HS-5 (cell line): Measurements from ENCODE around the gene PRSS23.

Experiments used
- DNase-seq: peaks from one replicate; pipeline ENCODE4 v3.0.0-alpha.2; 2012; ENCODE audit warnings: low read depth

Gene PRSS23

DNA sequence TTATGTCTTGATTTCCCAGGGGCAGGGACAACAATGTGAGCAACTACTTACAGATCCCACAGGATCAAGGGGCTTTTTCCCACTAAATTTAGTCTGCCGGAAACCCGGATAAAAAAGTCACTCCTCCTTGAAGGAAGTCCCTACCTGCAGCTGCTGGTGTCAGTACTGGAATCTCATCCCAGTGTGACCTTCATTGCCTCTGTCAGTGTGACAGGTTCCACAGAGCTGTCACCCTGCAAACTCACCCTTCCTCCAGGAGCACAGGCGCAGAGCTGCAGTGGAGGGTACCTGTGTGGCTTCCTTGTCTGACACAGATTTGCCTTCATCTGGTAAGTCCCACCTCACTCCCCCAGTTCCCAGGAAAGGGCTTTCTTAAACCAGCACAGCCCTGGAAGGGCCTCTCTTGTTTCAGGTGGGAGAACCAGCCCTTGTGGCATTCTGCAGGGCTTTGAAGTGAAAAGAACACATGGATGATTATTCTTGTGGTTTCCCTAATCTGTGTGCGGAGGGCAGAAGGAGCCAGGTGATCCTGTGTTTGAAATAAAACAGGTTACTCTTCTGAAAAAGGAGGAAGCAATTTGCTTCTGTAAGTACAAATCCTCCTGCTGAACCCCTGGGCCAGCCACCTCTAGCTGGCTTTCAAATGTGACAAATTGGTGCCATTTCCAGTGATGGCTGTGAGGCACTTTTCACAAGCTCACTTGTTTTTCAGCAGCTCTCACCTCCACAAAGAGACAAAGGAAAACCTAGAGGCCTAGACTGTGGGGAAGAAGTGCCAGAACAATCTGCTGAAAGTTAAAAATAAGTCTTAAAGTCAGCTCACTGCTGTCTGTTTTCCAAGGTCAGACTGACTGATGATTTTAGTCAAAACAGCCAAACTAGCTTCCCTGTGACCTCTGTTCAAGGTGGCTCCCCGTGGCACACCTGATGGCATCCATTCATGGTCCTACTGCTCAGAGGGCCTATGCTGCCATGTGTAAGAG is 9.2 kb upstream of the PRSS23 start:
- DNase-seq = no peak

DNA sequence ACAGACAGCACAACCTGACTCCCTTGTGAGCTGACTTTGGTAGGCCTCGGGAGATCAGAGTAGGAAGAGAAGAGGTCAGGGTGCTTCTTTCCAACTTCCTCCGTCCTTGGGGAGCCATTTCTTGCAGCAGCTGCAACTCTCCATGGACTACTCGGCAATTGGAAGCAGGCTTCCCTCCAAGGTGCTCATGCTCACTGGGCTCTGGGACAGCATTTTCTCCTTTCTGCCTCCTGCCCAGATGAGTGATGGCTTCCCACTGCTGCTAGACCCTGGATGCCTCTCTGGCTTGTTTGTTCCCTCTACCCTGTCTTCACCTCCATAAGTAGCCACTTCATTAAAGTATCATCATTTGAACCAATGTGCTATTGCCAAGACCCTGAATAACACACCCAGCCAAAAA is 8.2 kb upstream of the PRSS23 start:
- DNase-seq = no peak

DNA sequence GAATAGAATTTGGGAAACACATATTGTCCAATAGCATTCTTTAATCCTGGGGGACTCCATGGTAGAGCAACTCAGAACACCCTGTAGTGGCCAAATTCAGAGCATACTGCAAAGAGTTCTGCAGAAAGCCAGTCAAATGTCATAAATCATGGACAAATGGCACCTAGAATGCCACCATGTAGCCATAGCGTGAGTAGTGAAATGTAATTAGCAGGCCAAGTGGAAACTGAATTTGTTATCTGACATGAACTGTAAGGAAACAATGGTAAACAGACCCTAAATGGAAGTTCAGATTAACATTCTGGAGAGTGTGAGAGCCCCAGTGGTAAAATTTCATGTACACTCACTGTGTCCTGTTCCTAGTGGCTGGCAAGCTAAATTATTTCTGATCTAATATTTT is 7.0 kb upstream of the PRSS23 start:
- DNase-seq = no peak

DNA sequence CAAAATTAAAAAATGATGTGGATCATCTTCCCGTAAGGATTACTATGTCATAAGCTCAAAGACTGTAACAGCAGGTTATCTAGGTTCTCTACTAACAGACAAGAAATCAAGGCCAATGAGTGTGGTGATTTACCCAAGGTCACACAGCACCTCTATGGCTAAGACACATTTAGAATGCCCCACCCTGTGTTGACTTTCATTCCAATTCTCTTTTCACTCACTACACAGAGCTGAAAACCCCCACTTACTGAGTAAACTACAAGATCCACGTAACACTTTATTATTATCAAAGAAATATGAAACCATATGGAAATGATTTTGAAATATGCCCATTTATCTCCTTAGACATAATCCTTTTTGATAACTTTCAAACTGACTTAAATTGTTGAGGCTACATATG is 4.8 kb upstream of the PRSS23 start:
- DNase-seq = no peak

DNA sequence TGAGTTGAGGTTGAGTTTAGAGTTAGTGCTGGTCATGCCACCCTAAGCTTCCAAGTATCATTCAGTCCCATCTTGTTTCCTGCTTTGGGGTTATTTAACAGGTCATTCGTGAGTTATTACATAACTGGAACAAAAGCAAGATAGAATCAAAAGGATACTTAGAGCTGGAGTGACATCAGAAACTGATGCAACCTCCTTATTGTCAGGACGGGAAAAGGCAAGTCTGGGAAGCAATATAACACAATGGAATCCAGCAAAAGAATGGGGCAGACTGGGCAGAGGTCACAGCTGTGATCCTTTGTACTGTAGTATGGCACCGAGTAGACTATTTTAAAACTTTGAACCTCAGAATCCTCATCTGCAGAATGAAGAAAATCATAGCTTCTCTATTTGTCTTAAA is 4.4 kb upstream of the PRSS23 start:
- DNase-seq = no peak

DNA sequence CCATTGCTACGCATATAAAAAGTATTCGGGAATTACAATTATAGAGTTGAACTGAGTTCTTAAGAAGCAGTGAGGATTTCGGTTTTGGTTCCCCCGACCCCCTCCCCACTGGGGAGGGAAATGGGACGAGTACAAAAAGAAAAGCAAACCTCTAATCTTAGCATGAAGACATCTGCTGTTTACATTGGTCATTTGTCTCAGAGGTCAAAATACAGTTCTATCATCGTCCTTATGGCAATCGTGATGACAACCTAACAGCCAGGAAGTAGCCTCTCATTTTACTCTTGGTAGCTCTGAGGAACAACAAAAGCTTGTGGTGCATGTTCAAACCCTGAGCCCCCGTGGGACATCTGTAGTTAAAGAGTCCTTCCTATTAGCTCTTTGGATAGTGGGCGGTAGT is 3.2 kb upstream of the PRSS23 start:
- no peak for DNase-seq

DNA sequence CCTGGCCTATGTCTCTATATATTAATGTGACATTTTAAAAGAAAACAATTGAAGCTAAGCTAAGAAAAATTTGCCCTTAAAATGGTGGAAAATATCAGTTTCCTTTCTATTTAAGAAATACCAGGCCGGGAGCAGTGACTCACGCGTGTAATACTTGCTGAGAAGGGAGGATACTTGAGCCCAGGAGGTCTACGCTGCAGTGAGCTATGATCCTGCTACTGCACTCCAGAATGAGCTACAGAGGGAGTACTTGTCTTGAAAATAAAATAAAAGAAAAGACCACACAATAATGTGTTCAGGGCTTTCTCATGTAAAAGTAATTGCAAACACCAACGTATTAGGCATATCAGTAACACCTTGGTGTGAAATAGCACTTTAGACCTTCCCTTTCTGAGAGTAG is 1.4 kb upstream of the PRSS23 start:
- no peak for DNase-seq

DNA sequence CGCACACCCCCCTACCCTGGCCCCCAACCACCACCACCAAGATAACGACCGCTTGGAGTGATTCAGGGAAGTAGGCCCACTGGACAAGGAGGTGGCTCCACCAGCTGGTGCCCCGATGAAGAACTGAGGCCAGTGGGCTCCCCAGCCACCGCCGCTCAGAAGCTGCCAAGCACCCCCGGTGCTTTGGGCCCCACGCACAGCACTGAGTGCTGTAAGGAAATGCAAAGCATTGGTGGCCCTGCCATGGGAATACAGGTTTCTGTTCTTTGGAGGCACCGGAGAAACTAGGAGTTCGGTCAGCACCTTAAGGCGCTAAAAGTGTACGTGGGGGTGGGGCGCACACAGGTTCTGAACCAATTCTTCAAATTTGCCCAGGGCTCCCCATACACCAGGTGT is 664 bp upstream of the PRSS23 start:
- DNase-seq = no peak

DNA sequence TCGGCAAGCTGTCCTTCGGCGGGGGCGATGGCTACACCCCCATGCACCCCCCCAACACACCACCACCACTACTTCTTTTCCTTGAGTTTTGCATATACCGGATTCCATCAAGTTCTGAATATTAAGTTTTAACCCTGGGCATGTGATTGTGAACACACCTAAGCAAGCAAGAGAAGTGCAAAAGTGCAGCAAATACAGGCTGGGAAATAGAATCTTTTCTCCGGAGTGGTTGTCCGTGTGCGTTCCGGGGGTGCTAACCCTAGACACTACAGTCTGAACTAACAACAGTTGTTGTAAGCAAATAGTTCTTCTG is 574 bp downstream of the PRSS23 start:
- no peak for DNase-seq

DNA sequence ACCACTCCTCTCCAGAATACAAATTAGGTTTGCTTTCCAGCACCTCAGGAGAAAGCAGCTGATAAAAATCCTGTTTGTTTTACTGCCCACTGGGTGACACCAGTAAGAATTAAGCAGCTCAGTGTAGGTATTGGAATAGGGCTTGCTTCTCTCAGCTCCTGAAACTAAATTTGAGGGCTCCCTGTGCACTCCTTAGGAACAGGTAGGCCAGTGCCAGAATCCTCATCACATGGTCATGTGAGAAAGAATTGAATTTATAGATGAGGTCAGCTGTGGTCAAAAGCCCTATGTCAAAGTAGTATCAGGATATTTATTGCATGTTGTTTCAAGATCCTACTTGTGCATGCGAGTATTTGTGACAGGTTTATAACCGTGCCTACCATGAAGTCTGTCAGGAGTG is 1.0 kb downstream of the PRSS23 start:
- DNase-seq = no peak

DNA sequence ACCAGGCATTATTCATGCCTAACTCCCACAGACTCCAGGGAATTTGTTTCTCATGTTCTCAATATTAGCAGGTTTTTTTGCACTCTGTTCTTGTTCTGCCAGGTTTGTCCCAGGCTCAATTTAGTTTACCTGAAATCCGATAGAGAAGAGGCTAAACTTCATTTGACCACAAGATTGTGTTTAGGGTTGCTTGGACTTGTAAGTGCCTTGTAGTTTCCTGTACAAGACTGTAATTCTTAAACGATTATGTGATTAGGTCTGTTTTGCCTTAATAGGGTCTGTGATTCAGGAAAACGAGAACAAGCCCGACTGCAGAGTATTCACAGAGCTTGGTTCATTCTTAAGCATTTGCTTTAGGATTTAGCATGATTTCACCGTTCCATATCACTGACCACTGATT is 1.8 kb downstream of the PRSS23 start:
- no peak for DNase-seq

DNA sequence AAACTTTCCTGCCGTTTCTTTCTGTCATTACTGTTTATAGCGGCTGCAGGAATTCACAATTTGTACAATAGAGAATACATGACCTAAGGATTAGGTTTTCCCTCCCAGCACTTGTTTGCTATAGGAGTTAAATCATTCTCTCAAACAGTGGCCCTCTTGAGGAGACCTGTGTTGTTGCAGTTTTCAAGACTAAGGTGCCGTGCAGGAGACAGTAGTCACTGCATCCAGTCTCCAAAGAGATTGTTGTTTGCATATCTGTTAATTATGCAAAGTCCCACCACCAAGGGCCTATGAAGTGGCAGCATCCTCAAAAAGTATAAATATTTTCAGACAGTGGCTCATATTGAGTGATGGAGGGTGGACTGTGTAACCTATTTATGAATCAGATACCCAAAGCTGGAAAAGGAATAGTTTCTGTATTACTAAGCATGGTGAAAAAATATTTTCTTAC is 2.3 kb downstream of the PRSS23 start:
- DNase-seq = no peak

DNA sequence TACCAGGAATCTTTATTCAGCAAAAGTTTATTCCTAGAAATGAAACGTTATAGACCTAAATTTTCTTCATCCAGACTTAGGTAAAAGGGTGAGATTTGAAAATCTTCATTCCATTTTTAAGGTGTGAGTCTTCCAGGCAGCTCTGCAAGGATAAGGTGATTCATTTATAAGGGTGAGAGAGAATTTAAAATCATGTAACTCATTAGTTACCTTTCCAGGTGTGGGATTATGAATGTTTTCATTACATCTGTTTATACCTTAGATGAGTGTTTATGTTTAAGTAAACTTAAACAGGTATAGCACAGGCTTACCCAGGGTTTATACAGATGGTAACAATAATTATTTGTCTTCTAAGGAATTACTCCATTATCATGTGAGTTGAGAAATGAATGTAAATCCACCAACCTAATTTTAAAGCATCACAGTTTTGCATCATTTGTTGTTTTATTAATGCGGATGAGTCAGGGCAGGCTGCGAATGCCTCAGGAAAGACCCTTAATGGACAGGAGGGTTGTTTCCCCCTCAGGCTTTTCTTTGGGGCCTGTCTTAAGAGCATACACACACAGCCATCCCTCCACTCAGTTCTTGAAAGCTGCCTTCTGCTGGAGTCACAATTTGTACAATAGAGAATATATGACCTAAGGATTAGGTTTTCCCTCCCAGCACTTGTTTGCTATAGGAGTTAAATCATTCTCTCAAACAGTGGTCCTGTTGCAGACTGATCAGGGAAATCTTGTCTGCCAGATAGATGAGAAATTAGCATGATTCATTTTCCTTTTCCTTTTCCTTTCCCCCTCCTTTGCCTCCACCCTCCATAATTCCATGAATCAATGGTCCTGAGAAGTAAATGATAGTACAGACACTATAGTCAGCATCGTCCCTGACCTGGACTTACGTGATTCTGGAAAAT is 3.0 kb downstream of the PRSS23 start:
- no peak for DNase-seq

DNA sequence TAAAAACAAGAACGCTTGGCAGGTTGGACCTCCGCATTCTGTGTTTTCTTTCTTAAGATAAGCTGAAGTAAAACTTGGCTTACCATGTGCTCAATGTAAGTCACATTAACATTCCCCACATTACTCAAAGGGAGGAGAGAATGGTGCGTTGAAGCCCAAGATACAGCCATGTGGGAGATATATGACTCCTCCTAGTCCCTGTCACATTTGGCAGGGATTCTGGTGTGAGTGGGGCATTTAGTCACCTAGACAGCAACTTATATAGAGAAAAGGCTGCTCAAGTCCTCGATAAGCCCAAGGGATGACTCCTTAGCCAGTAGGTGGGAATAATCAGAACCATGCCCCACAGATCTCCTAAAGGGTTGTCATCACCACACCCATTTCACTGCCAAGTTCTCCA is 4.6 kb downstream of the PRSS23 start:
- DNase-seq = no peak

DNA sequence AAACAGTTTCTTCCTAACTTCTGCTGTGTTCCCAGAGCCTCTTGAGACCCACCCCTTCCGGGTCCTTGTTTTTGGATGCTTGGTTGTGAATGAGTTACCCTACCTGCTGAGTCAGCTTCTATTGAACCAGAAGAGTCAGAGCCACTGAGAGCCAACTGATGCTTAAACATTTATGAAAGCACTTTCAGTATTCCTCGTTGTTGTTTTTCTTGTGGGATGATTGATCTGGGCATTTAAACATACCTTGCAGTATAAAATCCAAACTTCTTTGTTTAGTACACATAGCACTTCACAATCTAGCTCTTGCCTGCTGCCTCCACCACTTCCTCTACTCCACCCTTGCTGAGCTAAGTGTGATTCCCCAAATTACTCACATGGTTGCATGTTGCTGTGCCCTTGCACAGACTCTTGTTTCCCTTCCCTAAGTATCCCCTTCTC is 5.5 kb downstream of the PRSS23 start:
- no peak for DNase-seq

DNA sequence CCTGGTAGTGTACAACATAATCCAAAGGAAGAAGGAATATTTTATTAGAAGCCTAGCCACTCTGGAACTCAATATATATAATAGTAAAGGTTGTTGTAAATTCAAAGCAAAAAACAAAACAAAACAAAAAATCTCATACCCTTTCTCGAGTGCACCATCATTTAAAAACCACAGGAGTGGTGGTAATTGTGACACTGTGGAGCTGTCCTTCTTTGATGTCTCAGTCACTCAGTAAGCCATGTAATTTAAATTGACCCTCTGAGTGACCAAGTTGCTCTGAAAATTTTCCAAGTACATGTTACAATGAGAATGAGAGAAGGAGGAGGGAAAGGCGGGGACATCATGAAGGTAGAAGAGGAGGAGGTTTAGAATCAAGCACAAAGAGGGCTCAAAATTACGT is 6.6 kb downstream of the PRSS23 start:
- no peak for DNase-seq

DNA sequence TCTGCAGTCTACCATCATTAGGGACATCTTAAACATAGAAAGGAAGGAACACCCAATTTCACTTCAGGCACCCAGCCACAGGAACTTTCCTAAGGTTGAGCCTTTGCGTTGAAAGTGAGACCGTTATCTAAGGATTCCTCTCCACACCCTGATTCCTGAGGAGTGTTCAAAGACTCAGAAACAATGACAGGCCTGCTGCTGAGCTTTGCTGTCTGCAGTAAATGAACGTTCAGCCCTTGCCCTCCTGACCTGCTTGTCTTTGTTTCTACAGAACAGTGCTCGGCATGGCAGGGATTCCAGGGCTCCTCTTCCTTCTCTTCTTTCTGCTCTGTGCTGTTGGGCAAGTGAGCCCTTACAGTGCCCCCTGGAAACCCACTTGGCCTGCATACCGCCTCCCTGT is 7.0 kb downstream of the PRSS23 start:
- no peak for DNase-seq

DNA sequence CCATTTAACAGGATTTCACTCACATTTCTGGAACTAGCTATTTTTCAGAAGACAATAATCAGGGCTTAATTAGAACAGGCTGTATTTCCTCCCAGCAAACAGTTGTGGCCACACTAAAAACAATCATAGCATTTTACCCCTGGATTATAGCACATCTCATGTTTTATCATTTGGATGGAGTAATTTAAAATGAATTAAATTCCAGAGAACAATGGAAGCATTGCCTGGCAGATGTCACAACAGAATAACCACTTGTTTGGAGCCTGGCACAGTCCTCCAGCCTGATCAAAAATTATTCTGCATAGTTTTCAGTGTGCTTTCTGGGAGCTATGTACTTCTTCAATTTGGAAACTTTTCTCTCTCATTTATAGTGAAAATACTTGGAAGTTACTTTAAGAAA is 9.2 kb downstream of the PRSS23 start:
- no peak for DNase-seq

DNA sequence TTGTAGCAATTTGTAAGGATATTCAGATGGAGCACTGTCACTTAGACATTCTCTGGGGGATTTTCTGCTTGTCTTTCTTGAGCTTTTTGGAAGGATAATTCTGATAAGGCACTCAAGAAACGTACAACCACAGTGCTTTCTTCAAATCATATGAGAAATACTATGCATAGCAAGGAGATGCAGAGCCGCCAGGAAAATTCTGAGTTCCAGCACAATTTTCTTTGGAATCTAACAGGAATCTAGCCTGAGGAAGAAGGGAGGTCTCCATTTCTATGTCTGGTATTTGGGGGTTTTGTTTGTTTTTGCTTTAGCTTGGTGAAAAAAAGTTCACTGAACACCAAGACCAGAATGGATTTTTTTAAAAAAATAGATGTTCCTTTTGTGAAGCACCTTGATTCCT is 9.9 kb downstream of the PRSS23 start:
- no peak for DNase-seq

DNA sequence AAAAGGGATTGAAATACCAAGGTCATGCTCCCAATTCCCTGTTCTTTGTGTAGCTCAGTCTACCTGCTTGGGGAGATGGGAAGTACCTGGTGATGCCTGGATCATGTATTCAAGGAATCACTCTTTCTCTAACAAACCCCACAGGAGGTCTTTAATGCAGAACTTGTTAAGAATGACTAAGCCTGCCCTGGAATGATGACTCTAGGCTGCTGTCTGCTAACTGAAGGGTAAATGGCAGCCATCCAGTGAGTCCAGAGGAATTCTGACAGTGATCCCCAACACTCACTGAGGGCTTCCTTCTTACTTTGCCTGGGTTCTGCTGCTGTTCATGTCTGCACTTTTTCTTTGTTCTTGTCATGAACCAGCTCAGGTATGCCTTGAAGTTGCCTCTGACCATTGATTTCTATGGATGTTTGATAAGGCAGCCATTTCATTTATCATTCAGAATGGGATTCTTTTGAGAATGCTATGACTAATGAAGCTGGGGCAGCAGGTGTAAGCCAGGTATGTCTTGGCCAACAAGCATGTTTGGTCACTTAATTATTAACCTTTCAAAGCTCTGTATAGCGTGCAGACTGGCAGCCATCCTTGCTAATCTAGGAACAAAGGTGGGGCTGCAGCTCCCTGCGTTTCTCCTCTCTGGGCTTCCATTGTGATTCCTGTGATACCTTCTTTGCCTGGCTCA is 11.4 kb downstream of the PRSS23 start:
- no peak for DNase-seq

DNA sequence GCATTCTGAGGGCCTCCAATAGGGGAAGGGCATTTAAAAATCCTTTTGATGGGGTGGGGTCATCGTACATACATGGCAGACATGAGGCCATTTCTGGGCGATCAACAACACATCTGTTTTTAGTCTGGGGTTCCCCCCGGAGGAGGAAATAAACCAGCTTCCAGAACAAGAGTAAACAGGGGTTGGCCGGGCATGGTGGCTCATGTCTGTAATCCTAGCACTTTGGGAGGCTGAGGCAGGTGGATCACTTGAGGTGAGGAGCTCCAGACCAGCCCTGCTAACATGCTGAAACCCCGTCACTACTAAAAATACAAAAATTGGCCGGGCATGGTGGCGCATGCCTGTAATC is 12.0 kb downstream of the PRSS23 start:
- no peak for DNase-seq

DNA sequence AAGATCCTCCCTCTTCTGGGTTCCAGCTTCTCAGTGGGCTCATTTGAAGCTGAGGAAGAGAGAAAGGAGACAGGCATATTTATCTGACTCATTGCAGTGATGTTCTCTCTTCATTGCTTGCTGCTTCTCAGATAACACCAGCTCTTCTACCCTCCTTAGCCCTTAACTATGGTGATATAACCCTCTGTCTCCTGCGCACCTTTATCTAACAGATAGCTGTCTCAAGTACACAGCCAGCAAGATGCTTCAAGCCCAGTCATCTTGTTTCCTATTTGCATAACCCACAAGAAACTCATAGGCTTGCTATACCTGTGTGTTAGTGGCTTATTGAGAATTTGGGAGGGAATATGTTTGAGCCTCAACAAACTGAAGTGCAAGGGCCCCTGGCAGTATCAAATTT is 12.6 kb downstream of the PRSS23 start:
- DNase-seq = no peak

DNA sequence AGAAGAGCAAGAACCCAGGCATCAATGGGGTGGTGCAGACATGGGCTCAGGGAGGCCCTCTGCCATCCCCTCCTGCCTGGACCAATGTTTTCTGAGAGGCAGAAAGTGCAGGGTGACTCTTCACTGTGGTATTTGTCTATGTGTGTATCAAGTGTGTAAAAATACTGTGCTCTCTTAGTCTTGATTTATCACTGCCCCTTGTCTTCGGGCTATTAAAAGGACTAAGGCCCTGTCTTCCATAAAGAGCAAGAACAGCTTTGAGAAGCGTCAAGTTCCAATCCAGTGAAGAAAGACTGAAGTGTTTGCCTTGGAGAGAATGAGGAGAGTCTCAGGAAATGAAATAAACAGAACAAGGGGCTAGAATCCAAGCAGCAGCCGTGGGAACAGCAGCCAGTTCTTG is 14.4 kb downstream of the PRSS23 start:
- DNase-seq = no peak
